Measurements from ENCODE around the gene ZNF417.
"Not testable (repeated sequence)": the region's sequence is repeated elsewhere in the genome, so short reads cannot be mapped to it uniquely, and the experiment has no call there.

ZNF417 gene

DNA sequence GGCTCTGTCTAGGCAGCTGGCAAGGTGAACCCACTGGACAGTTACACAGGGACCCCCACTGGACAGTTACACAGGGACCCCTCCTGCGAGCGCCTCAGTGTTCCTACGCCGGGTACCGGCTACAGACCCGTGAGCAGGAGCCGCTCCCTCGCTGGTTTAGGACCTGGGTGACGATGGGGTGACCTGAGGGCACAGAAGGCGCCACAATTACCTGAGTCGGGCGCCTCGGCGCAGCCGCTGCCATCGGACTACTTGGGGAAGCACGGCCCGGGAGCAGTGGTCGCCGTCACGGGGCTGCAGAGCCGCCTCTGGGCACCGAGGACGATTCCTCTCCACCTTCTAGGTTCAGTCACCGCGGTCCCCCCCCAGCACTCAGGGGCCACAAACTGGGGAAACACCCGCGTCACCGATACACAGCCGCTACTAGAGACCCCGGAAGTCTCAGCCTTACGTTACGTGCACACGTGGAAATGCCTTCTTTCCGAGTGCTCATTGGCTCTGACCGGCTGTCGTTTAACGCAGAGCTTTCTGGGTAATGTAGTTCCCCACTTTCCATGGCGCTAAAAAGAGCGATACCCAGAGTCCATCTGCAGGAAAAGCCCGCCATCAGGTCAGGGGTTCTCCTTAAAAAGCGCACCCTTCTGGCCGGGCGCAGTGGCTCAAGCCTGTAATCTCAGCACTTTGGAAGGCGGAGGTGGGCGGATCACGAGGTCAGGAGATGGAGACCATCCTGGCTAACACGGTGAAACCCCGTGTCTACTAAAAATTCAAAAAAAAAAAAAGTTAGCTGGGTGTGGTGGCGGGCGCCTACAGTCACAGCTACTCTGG, at the start of gene ZNF417:
Gene ZNF417, minus strand, starts transcription at position 425 of the 828 bp plus-strand sequence. Its CDS starts 181 bp downstream, at position 244.
- peak; percentile 81 to 83 for DNase-seq

- DNase-seq: no peak
These were observed 48.4 kb upstream of the ZNF417 start for GRCh38 chr19:57964761-57965160.

- DNase-seq: no peak
These were observed 45.4 kb upstream of the ZNF417 start for GRCh38 chr19:57961785-57962184.

- no peak for DNase-seq
These were observed 38.6 kb upstream of the ZNF417 start for GRCh38 chr19:57954996-57955395.

DNA sequence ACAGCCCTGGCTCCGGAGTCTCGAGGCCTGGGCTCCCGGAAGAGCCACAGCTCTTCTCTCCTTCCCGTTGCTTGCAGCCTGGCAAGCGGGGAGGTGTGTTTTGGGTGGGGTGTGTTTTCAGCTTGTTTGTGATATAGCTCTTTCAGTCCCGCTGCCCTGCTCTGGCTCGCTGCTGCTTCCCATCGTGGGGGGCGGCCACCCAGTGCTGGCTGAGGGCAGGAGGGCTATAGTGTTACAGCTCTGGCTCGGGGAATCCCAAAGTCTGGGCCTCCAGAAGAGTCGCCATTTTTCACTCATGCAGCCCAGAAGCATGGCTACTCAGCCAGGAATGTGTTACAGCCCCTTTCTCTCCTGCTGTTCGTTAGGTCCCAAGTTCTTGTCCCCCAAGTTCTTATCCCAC, 33.3 kb upstream of the ZNF417 start:
- DNase-seq: no peak

DNA sequence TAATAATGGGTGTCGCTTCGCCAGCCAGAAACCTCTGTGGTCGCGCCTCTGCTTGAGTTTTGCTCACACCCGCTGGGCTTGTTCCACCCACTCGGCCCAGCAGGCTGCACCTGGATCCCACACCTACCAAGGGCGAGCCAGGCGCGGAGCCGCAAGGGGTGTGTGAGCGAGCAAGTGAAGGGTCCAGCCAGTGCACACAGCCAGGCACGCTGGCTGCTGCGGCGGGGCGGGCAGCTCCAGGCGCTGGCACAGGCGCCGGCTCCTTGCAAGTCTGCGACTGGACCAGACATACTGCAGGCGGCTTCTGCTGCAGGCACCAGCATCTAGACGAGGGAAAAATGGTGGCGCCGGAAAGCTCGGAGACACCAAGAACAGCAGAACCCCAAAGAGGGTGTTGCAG, 32.9 kb upstream of the ZNF417 start:
- DNase-seq: no peak

DNA sequence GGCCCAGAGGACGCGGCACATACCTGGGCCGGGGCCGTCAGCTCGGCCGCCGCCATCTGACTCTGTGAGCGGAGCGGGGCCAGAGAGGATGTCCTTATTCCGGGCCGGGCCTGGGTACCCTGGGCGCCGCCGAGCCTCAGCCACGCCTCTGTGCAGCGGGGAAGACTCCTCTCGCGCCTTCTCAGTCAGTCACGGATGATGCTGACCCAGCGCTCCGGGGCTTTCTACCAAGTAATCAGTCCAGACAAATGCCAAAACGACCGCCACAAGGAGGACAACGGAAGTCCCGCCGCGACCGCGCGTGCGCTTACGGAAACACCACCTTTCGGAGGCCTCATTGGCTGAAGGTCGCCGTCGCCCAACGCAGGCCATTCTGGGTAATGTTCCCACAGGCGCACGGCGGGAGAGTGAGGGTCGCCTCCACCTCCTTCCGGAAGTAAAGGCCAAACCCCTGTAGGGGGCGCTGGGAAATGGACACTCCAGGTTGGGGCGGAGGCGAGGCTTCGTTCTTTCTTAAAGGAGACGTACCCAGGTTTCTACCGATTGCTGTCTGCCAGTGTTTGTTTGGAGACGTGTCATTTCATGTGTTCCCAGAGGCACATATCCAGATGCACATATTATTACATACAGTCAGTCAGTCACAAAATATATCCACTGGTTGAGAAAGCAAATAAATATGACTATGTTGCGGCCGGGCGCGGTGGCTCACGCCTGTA, 31.2 kb upstream of the ZNF417 start, which contains the start of gene ZNF256:
Gene ZNF256, minus strand, starts transcription at position 288 of the 716 bp plus-strand sequence. Its CDS starts 232 bp downstream, at position 56.
- peak; percentile 88 to 90 for DNase-seq

- no peak for DNase-seq
These were observed 30.7 kb upstream of the ZNF417 start for GRCh38 chr19:57947088-57947418.

DNA sequence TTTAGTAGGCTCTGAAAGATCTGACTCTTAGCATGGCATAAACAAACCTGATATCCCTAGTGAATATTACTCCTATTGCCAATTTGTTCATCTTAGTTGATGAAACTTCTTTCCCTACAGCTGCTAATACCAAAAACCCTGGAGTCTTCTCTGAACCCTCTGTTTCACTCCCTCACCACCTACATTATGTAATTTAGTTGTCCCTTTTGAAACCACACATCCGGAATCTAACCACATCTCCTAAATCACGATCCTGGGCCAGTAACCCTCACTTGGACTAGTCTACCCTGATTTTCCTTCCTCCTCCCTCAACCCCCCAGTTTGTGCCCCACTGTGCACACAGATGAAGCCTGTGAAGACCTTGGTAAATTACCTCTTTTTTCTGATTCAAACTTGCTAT, 29.9 kb upstream of the ZNF417 start:
- DNase-seq: no peak

DNA sequence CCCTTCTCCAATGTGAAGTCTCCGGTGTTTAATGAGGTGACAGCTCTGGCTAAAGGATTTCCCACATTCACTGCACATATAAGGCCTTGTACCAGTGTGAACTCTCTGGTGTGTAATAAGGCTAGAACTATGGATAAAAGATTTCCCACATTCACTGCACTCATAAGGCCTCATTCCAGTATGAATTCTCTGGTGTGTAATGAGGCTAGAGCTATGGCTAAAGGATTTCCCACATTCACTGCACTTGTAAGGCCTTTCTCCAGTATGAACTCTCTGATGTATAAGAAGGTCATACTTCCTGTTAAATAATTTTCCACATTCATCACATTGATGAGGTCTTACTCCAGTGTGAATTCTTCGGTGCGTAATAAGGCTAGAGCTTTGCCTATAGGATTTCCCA, 25.2 kb upstream of the ZNF417 start:
- no peak for DNase-seq

GRCh38 chr19:57935731-57936130, 19.3 kb upstream of the ZNF417 start:
- no peak for DNase-seq

GRCh38 chr19:57934820-57935665, 18.7 kb upstream of the ZNF417 start, which contains the start of gene ZNF418:
TSS of gene ZNF418 (minus strand) at chr19:57935402. CDS start at chr19:57933822, 1,580 bp downstream.
- peak; percentile 11 to 21 for DNase-seq

DNA sequence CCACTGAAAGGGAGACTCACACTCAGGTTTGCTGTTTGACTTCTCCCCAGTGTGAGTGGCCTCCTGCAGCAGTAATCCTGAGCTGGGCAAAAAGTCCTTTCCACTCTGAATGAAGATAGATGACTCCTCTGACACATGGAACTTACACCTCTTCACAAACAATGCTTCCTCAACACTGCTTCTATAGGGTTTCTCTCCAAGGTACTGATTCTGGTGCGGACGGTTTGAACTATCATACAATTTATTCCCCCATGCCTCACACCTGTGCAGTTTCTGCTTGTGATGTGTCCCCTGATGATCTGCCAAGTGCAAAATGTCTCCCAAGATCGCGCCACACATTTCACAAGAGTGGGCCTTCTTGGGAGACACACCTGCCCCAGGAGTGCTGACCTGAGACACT, 11.2 kb upstream of the ZNF417 start:
- no peak for DNase-seq

GRCh38 chr19:57914531-57914930, 1.9 kb downstream of the ZNF417 start:
- no peak for DNase-seq

- no peak for DNase-seq
These were observed 9.0 kb downstream of the ZNF417 start for GRCh38 chr19:57907394-57907793.

DNA sequence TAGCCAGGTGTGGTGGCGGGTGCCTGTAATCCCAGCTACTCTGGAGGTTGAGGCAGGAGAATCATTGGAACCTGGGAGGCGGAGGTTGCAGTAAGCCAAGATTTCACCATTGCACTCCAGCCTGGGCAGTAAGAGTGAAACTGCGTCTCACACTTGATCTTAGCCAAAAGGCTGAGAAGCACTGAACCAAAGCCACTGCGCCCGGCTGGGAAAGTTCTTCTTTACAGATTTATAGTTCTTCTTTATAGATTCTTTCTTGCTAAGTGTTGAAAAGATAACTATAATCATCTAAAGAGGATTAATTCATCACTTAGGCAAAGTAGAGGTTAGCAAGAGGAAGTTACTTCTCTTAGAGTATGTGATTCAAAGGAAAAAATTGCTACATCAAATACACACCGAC, 11.1 kb downstream of the ZNF417 start:
- no peak for DNase-seq

- no peak for DNase-seq
These were observed 12.7 kb downstream of the ZNF417 start for GRCh38 chr19:57903618-57904184.

GRCh38 chr19:57900311-57900710, 16.1 kb downstream of the ZNF417 start:
- DNase-seq: no peak

GRCh38 chr19:57890706-57891105, 25.7 kb downstream of the ZNF417 start:
- DNase-seq: not testable (repeated sequence)

DNA sequence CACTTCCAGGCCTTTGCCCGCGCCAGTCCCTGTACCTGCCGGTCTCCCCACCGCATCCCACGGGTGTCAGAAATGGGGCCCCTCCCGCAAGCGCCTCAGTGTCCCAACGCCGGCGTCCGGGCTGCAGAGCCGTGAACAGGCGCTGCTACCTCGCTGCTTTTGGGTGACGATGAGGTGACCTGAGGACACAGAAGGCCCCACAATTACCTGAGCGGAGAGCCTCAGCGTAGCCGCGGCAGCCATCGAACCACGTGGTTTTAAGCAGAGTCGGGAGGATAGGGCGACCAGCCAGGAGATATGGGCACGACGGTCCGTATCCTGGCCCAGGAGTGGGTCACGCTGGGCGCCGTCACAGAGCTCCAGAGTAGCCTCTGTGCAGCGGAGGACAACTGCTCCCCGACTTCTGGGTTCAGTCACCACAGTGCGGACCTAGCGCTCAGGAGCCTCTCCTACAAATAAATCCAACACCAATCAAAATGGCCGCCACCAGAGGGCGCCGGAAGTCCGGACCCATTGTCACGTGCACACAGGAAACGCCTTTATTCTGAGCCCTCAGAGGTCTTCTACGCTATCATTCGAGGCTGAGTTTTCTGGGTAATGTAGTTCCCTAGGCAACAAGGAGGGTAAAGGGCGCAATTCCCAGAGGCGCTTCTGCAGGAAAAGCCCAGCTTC, 27.7 kb downstream of the ZNF417 start, which contains the start of gene ZNF814:
Gene ZNF814, minus strand, starts transcription at position 478 of the 672 bp plus-strand sequence. Its CDS starts 235 bp downstream, at position 243.
- DNase-seq: peak; percentile 82 to 85

DNA sequence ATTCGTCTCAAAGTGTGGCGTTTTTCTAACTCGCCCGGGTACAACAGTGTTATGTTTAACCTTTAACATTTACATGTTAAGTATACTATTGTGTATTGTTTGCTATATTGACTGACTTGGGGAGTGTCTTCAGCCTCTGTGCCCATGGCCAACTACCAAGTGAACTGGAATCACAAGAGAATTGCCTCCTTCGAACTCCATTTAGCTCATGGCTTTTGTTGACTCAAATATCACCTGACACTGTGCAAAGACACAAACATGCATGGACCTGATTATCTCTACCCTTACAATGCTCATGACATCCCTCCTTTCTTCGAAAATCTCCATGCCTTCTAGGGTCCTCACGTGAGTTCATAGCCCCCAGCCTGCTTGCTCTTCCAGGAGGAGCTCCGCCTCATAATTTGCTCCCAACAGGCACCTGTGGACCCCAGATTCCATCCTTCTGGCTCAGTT, 28.3 kb downstream of the ZNF417 start:
- no peak for DNase-seq

Data from activated CD4-positive, alpha-beta T cell treated with anti-CD3 and anti-CD28 coated beads, Interleukin-2, amount 50 U/mL, for 4 hours (primary cell).